Fibroblast of skin of back (primary cell): Measurements from ENCODE around the gene FLT3.
"Not testable (repeated sequence)": the region's sequence is repeated elsewhere in the genome, so short reads cannot be mapped to it uniquely, and the experiment has no call there.

Experiments used
- DNase-seq: peaks from one replicate; pipeline ENCODE4 v3.0.0-alpha.2; 2013

The FLT3 gene

GRCh38 chr13:28043224-28043623, 57.2 kb downstream of the FLT3 start:
- no peak for DNase-seq

GRCh38 chr13:28041501-28041900, 58.9 kb downstream of the FLT3 start:
- no peak for DNase-seq

GRCh38 chr13:28041031-28041461, 59.3 kb downstream of the FLT3 start:
- no peak for DNase-seq

GRCh38 chr13:28037399-28037798, 63.0 kb downstream of the FLT3 start:
- DNase-seq: peak; percentile 50

GRCh38 chr13:28035146-28035782, 65.1 kb downstream of the FLT3 start:
- no peak for DNase-seq

GRCh38 chr13:28033894-28034655, 66.3 kb downstream of the FLT3 start:
- DNase-seq: no peak

GRCh38 chr13:28032438-28032837, 67.9 kb downstream of the FLT3 start:
- DNase-seq: not testable (repeated sequence)

GRCh38 chr13:28031896-28032288, 68.5 kb downstream of the FLT3 start:
- DNase-seq: no peak

GRCh38 chr13:28031220-28031895, 69.0 kb downstream of the FLT3 start:
- DNase-seq: no peak

GRCh38 chr13:28027607-28028364, 72.6 kb downstream of the FLT3 start:
- no peak for DNase-seq

- no peak for DNase-seq
Observed at GRCh38 chr13:28027071-28027470, 73.3 kb downstream of the FLT3 start.

GRCh38 chr13:28026508-28026907, 73.9 kb downstream of the FLT3 start:
- DNase-seq: no peak

- DNase-seq: peak; percentile 33
Observed at GRCh38 chr13:28022848-28023518, 77.4 kb downstream of the FLT3 start.

GRCh38 chr13:28014301-28014700, 86.1 kb downstream of the FLT3 start:
- DNase-seq: no peak

- no peak for DNase-seq
Observed at GRCh38 chr13:28013482-28013881, 86.9 kb downstream of the FLT3 start.

- peak; percentile 5 for DNase-seq
Observed at GRCh38 chr13:28012896-28013295, 87.5 kb downstream of the FLT3 start.

GRCh38 chr13:28012383-28012782, 88.0 kb downstream of the FLT3 start:
- DNase-seq: no peak

- no peak for DNase-seq
Observed at GRCh38 chr13:28010046-28010445, 90.3 kb downstream of the FLT3 start.

GRCh38 chr13:28005016-28005415, 95.4 kb downstream of the FLT3 start:
- DNase-seq: not testable (repeated sequence)

GRCh38 chr13:28002886-28003698, 97.3 kb downstream of the FLT3 start:
- no peak for DNase-seq

GRCh38 chr13:28001837-28002473, 98.4 kb downstream of the FLT3 start:
- no peak for DNase-seq
